ENCODE data around the gene FHIP1A. TPM values are rescaled to one million over a fixed set of nuclear protein-coding genes. Genes with fewer than 3 reads are reported as not detected.
"Not testable (repeated sequence)": the region's sequence is repeated elsewhere in the genome, so short reads cannot be mapped to it uniquely, and the experiment has no call there.

FHIP1A gene
- total RNA-seq, 6 experiments from 2014 or later, result 0.58 to 1.3 (median 0.82) TPM

- no peak overlapping the region for H3K4me3 Mint-ChIP-seq
- H3K27ac Mint-ChIP-seq, result no peak overlapping the region
- TF ChIP-seq, protein P1, sequence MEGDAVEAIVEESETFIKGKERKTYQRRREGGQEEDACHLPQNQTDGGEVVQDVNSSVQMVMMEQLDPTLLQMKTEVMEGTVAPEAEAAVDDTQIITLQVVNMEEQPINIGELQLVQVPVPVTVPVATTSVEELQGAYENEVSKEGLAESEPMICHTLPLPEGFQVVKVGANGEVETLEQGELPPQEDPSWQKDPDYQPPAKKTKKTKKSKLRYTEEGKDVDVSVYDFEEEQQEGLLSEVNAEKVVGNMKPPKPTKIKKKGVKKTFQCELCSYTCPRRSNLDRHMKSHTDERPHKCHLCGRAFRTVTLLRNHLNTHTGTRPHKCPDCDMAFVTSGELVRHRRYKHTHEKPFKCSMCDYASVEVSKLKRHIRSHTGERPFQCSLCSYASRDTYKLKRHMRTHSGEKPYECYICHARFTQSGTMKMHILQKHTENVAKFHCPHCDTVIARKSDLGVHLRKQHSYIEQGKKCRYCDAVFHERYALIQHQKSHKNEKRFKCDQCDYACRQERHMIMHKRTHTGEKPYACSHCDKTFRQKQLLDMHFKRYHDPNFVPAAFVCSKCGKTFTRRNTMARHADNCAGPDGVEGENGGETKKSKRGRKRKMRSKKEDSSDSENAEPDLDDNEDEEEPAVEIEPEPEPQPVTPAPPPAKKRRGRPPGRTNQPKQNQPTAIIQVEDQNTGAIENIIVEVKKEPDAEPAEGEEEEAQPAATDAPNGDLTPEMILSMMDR (IDR thresholded peaks at IDR 0.05), result no peak
- H3K27me3 Mint-ChIP-seq (ENCODE audit: insufficient read depth), result peaks cover 1% of the 10 kb centered on the region; the same call in 1 of the 2 replicates
- no peaks in the 10 kb centered on the region for H3K4me1 Mint-ChIP-seq (ENCODE audit: low read depth)
- no peaks in the 10 kb centered on the region for H3K36me3 Mint-ChIP-seq (ENCODE audit: low read depth)
- H3K9me3 Mint-ChIP-seq, result peaks cover 4% of the 10 kb centered on the region; the same call in 1 of the 2 replicates
- no peak for DNase-seq
Observed at GRCh38 chr4:151376540-151376939, 32.4 kb upstream of the FHIP1A start.

- H3K36me3 Mint-ChIP-seq (ENCODE audit: low read depth), result no peaks in the 10 kb centered on the region
- no peak overlapping the region for H3K4me3 Mint-ChIP-seq
- H3K27ac Mint-ChIP-seq, result no peak overlapping the region
- TF ChIP-seq, protein P1 (IDR thresholded peaks at IDR 0.05), result no peak
- H3K4me1 Mint-ChIP-seq (ENCODE audit: low read depth), result peaks cover 5% of the 10 kb centered on the region; the same call in 1 of the 2 replicates
- DNase-seq, result no peak
- 0 out of 2 replicates have a peak, but pooled peaks cover 3% of the 10 kb centered on the region for H3K9me3 Mint-ChIP-seq
- H3K27me3 Mint-ChIP-seq (ENCODE audit: insufficient read depth), result peaks cover 1% of the 10 kb centered on the region; the same call in 1 of the 2 replicates
Observed at GRCh38 chr4:151389311-151389710, 19.7 kb upstream of the FHIP1A start.

- H3K4me3 Mint-ChIP-seq; H3K27me3 Mint-ChIP-seq (ENCODE audit: insufficient read depth); H3K27ac Mint-ChIP-seq; H3K9me3 Mint-ChIP-seq; DNase-seq; H3K36me3 Mint-ChIP-seq (ENCODE audit: low read depth); H3K4me1 Mint-ChIP-seq (ENCODE audit: low read depth): not testable (repeated sequence)
Observed at GRCh38 chr4:151389799-151390198, 19.2 kb upstream of the FHIP1A start.

GRCh38 chr4:151395873-151396272 is 13.1 kb upstream of the FHIP1A start:
- H3K4me3 Mint-ChIP-seq, result no peak overlapping the region
- no peaks in the 10 kb centered on the region; the same call in 1 of the 2 replicates for H3K27me3 Mint-ChIP-seq (ENCODE audit: insufficient read depth)
- 0 out of 2 replicates have a peak, but pooled peaks cover 3% of the 10 kb centered on the region for H3K9me3 Mint-ChIP-seq
- no peaks in the 10 kb centered on the region for H3K4me1 Mint-ChIP-seq (ENCODE audit: low read depth)
- TF ChIP-seq, protein P1 (IDR thresholded peaks at IDR 0.05), result no peak
- DNase-seq, result no peak
- H3K36me3 Mint-ChIP-seq (ENCODE audit: low read depth), result no peaks in the 10 kb centered on the region
- no peak overlapping the region for H3K27ac Mint-ChIP-seq

DNA sequence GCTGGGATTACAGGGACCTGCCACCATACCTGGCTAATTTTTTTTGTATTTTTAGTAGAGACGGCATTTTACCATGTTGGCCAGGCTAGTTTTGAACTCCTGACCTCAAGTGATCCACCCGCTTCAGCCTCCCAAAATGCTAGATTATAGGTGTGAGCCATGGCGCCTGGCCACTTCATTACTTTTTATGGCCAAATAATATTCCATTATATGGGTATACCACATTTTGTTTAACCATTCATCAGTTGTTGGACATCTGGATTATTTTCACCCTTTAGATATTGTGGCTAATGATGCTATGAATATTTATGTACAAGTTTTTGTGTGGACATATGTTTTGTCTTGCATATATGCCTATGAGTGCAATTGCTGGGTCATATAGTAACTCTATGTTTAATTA is 8.6 kb upstream of the FHIP1A start:
- H3K4me1 Mint-ChIP-seq (ENCODE audit: low read depth), result no peaks in the 10 kb centered on the region
- H3K9me3 Mint-ChIP-seq, result no peaks in the 10 kb centered on the region
- no peak for DNase-seq
- H3K4me3 Mint-ChIP-seq, result no peak overlapping the region
- TF ChIP-seq, protein P1 (IDR thresholded peaks at IDR 0.05), result no peak
- no peaks in the 10 kb centered on the region for H3K27me3 Mint-ChIP-seq (ENCODE audit: insufficient read depth)
- H3K27ac Mint-ChIP-seq, result no peak overlapping the region
- H3K36me3 Mint-ChIP-seq (ENCODE audit: low read depth), result no peaks in the 10 kb centered on the region

- DNase-seq, result no peak
- no peak overlapping the region for H3K27ac Mint-ChIP-seq
- no peak overlapping the region for H3K4me3 Mint-ChIP-seq
- no peaks in the 10 kb centered on the region for H3K9me3 Mint-ChIP-seq
- no peaks in the 10 kb centered on the region for H3K4me1 Mint-ChIP-seq (ENCODE audit: low read depth)
- H3K27me3 Mint-ChIP-seq (ENCODE audit: insufficient read depth), result no peaks in the 10 kb centered on the region
- H3K36me3 Mint-ChIP-seq (ENCODE audit: low read depth), result no peaks in the 10 kb centered on the region
- TF ChIP-seq, protein P1 (IDR thresholded peaks at IDR 0.05), result no peak
Observed at GRCh38 chr4:151401739-151402138, 7.2 kb upstream of the FHIP1A start.

Measured in HFFc6 (cell line).